ENCODE measurements around the gene MNX1. TPM values are rescaled to one million over a fixed set of nuclear protein-coding genes. Genes with fewer than 3 reads are reported as not detected.

The MNX1 gene
- total RNA-seq, result 0.11 and 0.36 TPM in 2 replicates
- polyA plus RNA-seq (2012), result 0.04 TPM

DNA sequence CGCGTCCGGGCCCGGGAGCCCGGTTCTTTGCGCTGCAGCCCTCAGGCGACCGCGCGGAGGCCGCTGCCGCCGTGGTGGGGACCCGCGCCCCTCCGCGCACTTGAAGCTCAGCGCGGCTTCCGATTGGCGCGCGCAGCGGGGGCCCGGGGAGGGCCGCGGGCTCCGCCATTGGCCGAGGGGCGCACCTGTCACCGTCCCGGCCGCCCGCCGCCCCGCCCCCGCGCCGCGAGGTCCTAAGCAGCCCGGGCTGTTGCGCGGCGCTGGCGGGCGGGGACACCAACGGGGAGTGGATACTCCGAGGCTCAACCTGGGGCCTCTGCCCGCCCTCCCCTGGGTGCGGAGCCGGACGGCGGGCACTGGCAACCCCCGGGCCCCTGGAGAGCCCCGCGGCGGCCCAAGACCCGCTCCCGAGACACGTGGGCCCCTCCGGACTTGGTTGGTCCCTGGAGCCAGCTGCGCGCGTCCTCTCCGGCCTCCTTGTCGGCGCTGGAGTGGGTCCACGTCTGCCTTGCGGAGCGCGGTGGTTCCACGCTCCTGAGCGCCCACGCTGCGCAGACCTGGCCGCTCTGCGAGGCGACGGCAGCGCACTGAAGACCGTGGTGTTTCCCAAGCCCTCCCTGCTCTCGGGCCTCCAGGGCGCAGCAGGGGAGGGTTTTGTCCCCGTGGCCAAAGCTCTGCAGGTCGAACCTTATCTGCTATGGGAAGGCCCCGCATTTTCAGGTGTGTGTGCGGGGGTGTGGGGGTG lies at the start of gene MNX1:
MNX1 (minus strand) TSS at position 76 of the 745 bp plus-strand sequence. CDS start 313 bp downstream, outside the sequence.
- DNase-seq (ENCODE audit: low read depth), result peak; percentile 45

- DNase-seq (ENCODE audit: low read depth), result no peak
These were observed 49.1 kb upstream of the MNX1 start for GRCh38 chr7:157059534-157059933.

GRCh38 chr7:157058701-157059100 lies 48.2 kb upstream of the MNX1 start:
- no peak for DNase-seq (ENCODE audit: low read depth)

- DNase-seq (ENCODE audit: low read depth), result no peak
These were observed 47.6 kb upstream of the MNX1 start for GRCh38 chr7:157058068-157058467.

DNA sequence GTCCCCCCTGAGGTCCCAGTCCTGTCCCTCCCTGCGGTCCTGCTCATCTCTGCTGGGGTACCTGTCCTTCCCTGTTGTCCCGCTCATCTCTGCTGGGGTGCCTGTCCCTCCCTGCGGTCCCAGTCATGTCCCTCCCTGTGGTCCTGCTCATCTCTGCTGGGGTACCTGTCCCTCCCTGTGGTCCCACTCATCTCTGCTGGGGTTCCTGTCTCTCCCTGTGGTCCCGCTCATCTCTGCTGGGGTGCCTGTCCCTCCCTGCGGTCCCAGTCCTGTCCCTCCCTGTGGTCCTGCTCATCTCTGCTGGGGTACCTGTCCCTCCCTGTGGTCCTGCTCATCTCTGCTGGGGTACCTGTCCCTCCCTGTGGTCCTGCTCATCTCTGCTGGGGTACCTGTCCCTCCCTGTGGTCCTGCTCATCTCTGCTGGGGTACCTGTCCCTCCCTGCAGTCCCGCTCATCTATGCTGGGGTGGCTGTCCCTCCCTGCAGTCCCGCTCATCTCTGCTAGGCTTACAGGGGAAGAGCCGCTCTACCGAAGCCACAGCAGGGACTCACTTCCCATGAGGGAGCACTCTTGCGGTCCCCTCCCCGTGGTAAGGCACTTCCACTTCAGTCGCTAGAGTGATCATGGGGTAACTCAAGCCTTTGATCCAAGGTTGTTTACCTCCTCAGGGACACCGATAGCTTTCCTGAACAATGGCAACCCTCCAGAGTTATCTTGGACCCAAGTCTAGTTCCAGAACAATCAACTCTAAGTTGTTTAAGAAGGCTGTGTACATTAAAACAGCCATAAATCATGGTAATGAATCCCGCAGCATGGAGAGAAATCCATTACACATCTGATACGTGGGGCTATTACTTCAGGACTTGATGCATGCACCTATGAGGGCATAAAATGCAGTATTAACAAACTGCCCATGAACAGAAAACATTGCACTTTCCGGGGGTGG lies 46.8 kb upstream of the MNX1 start:
- no peak for DNase-seq (ENCODE audit: low read depth)

GRCh38 chr7:157056246-157056645 lies 45.8 kb upstream of the MNX1 start:
- DNase-seq (ENCODE audit: low read depth), result no peak

DNA sequence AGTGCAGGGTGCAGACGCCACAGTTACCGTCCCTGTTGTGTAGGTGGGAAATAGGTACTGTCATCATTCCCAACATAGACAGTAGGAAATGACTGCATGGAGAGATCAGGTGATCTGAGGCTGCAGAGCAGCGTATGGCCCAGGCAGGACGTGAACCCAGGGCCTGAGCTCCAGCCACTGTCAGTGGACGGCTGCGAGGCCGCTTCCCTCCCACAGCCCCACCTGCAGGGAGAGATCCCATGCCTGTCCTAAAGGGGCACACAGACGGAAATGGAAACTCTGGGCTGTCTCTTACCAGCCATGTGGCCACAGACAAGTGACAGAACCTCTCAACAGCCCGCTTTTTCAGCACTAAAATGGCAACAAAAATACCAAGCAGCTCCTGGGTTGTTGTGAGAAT lies 44.5 kb upstream of the MNX1 start:
- no peak for DNase-seq (ENCODE audit: low read depth)

- no peak for DNase-seq (ENCODE audit: low read depth)
These were observed 42.7 kb upstream of the MNX1 start for GRCh38 chr7:157053118-157053517.

DNA sequence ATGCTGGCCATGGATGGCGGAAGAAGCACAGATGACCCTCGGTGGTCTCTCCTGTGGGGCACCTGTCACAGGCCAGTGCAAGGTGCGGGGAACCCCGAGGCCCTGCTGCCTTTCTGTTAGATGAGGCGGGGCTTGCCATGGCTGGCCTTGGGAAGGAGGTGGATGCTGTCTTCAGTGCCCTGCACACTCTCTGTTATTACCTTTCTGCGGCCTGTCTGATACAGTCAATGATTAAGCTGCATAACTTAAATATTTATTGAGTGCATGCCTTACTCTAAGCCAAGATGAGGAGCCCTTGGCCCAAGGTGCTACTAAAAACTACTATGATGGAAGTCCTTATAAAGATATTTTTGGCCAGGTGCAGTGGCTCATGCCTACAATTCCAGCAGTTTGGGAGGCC lies 36.7 kb upstream of the MNX1 start:
- no peak for DNase-seq (ENCODE audit: low read depth)

DNA sequence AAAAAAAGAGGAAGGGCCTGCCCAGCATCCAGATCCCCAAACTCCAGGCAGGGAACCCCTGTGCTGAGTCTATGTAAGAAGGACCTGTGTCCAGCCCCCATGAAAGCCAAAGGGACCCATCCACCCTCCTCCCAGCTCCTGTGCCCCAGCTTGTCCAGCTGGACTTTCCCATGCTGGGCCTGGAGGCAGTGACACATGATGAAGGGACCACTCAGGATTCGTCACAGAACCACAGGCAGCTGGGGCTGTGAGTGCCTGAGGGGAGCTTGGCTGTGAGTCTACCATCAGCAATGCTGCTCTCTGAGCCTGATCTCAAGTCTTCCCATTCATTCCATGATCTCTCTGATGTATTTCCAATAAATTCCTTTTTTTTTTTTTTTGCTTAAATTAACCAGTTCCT lies 36.2 kb upstream of the MNX1 start:
- DNase-seq (ENCODE audit: low read depth), result peak; percentile 83

- no peak for DNase-seq (ENCODE audit: low read depth)
These were observed 34.6 kb upstream of the MNX1 start for GRCh38 chr7:157044943-157045660.

DNA sequence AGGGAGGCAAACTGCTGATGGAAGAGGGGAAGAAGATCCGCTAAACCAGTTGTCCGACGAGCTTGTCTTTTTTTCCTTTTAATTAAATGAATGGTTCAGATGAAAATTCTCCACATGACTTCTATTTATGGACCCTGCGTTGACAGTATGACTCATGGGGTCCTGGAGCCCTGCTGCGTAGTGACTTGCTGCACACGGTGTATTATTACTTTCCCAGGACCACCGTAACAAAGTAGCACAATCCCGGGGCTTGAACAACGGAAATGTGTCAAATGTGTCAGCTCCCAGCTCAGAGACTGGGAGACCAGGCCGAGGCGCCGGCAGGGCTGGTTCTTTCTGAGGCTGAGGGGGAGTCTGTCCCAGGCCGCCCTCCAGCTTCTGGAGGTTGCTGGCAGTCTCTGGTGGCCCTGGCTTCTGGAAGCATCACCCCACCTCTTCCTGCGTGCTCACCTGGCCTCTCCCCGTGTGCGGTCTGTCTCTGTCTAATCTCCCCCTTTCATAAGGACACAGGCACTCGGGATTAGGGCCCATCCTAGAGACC lies 33.8 kb upstream of the MNX1 start:
- no peak for DNase-seq (ENCODE audit: low read depth)

DNA sequence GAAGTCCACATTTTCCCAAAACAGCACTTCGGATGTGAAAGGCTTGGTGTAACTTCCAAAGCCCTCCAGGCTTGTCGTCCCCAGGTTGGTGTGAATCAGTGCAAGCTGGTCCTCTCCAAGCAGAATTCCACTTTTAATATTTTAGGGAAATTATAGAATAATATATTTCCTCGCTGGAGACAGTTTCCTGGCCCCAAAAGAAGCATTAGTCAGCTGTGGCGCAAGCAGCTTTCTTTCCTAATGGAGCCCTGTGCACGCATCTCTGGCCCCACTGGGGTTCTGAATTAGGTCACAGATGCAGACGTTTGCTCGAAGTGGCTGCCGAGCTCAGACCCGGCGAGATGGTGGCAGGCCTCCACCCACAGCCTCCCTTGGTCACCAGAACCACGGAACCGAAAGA lies 33.3 kb upstream of the MNX1 start:
- DNase-seq (ENCODE audit: low read depth), result peak; percentile 52

- DNase-seq (ENCODE audit: low read depth), result no peak
These were observed 31.2 kb upstream of the MNX1 start for GRCh38 chr7:157041514-157042277.

DNA sequence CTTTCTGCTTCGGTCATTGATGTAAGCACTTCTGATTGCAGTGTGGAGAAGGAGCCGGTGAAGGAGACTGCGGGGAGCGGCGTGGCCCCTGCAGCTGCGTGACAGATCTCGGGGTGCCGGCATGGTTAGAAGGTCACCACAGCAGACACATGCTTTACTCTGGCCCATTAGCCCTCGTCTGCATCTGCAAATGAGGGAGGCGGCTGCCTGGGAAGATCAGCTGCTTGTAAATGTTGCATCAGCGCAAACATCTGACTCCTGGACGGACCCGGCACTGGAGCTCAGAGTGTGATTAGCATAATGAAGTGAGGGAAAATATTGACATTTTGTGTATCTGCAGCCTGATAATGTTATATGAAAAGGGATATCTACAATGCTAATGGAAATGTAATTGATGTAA lies 30.5 kb upstream of the MNX1 start:
- no peak for DNase-seq (ENCODE audit: low read depth)

- no peak for DNase-seq (ENCODE audit: low read depth)
These were observed 27.2 kb upstream of the MNX1 start for GRCh38 chr7:157037635-157038034.

- DNase-seq (ENCODE audit: low read depth), result no peak
These were observed 26.6 kb upstream of the MNX1 start for GRCh38 chr7:157037028-157037427.

DNA sequence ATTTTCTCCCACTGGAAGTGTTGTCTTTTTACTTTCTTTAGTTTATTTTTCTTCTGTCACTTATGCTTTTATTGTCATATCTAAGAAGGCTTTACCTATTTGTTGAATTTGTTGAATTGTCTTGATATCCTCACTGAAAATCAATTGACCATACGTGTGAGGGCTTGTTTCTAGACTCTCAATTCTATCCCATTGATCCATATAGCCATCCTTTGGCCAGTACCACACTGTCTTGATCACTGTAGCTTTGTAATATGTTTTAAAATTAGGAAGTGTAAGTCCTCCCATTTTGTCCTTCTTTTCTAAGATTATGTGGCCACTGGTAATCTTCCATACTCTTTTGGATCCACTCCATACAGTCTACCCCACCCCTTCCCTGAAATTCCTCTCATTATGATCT lies 25.5 kb upstream of the MNX1 start:
- no peak for DNase-seq (ENCODE audit: low read depth)

GRCh38 chr7:157035302-157035701 lies 24.8 kb upstream of the MNX1 start:
- DNase-seq (ENCODE audit: low read depth), result no peak
